ENCODE measurements around the gene CCDC137.

Gene CCDC137

DNA sequence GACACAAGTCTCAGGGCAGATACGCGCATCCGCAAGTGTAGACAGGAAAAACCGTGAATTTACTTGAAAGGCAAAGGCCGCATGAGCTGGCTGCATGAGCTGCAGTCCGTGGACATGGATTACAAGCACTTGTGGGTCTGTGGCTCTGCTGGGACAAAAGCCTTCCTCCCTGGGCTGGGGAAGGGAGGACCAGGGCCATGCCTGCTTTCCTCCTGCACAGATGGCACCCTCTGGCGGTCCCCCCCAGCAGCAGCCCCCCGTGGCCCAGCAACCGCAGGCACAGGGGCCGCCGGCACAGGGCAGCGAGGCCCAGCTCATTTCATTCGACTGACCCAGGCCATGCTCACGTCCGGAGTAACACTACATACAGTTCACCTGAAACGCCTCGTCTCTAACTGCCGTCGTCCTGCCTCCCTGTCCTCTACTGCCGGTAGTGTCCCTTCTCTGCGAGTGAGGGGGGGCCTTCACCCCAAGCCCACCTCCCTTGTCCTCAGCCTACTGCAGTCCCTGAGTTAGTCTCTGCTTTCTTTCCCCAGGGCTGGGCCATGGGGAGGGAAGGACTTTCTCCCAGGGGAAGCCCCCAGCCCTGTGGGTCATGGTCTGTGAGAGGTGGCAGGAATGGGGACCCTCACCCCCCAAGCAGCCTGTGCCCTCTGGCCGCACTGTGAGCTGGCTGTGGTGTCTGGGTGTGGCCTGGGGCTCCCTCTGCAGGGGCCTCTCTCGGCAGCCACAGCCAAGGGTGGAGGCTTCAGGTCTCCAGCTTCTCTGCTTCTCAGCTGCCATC is 34.9 kb downstream of the CCDC137 start:
- no peak for DNase-seq (ENCODE audit: low spot score)

DNA sequence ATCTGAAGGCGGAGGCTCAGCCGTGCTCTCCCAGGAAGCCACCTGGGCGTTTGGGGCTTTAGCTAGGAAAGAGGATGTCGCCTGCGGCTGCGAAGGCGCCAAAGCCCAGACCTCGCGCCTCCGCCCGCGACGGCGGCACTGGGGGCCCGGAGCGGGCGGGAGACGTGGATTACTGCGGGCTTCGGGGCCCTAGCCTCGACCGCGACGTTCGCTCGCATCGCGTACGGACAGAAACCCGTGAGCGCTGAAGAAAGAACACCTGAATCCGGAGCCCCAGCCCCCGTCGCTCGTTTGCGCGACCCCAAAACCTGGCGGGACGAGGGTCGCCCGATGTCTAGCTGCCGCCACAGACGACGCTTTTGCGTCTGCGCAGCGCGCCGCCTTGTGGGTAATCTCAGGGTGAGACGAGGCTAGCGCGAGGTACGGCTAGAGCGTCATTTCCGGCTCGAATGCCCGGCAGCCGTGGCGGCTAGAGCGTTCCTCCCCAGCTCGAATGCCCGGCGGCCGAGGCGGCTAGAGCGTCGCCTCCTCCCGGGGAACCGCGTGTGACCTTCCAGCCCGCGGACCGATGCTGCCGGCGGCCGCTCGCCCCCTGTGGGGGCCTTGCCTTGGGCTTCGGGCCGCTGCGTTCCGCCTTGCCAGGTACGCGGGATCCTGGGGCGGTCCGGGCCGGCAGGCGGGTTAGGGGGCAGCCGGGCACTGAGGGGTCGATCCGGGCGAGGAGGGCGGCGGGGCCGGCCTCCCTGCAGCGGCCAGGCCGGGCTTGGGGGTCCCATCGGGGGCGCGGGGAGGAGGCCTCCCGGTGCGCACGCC is 36.6 kb downstream of the CCDC137 start, which contains the start of gene MRPL12:
MRPL12 (plus strand) TSS at position 434 of the 813 bp plus-strand sequence; CDS start at position 569, 135 bp downstream.
- peak; percentile 93 for DNase-seq (ENCODE audit: low spot score)

DNA sequence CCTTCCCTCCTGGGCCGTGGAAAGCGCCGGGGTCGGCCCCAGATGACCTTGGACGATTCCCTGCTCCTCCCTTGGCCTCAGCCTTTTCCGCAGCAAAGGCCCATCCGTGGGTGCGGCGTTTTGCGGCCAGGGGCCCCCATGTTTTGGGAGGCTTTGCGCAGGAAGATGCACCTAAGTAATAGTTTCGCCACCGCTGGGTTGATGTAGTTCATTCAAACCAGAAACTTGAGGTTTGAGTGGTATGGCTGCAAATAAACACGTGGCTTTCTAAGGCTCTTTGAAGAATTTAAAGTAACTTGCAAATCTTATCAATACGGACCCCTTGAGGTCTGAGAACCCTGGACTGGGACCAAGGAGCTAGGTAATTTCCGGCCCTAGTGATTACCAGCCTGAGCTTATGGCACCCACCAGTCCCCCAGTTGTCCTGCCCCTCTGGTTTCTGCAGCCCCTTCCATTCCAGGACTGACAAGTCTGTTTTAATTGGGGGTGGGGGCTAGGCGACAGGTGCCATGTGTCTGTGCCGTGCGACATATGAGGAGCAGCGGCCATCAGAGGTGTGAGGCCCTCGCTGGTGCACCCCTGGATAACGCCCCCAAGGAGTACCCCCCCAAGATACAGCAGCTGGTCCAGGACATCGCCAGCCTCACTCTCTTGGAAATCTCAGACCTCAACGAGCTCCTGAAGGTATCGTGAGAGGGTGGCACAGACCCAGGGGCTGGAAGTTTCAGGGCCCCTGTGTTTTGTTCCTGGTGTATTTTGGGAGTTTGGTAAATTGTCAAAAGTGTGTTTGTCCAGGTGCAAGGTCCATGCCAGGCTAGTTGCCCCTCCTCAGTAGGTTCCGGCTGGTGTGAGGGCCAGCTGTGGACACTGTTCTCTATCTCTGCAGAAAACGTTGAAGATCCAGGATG is 37.5 kb downstream of the CCDC137 start:
- DNase-seq (ENCODE audit: low spot score), result no peak

DNA sequence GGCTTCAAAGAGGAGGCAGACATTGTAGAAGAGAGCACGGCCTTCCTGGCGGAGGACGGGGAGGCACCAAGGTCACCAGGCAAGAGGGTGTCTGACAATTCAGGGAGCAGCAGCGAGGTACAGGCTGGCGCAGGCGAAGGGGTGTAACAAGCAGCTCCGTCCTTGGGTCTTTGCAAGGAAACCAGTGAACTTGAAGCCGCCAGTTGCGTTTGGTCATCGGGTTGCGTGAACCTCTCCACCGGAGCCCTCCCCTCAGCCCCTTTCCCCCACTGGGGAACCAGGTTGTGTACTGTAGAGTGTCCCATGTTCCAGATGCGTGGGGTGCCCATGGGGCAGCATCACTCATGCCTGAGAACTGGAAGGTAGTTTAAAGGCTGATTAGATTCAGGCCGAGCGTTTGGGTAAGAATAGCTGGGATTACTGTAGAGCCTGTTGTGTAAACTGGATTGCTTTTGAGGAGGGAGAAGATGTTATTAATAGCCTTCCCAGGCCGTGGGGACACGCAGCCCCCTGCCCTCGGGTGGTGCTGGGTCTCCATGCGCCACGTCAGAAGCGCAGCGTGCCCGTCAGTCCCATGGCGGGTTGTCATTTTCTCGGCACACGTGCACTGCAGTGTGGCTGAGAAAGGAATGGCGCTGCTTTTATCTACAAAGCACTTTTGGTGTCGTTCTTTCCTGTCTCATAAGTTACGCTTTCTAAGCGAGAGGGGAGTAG is 39.1 kb downstream of the CCDC137 start:
- no peak for DNase-seq (ENCODE audit: low spot score)

DNA sequence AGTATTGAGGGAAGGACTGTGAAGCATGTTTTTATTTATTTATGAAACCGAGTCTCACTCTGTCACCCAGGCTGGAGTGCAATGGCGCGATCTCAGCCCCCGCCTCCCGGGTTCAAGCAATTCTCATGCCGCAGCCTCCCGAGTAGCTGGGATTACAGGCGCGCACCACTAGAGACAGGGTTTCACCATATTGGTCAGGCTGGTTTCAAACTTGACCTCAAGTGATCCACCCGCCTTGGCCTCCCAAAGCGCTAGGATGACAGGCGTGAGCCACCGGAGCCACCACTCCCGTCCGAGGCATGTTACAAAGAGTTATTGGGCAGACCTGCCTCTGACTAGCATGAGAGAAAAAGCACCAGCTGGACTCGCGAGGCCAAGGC is 39.7 kb downstream of the CCDC137 start:
- DNase-seq (ENCODE audit: low spot score), result no peak

DNA sequence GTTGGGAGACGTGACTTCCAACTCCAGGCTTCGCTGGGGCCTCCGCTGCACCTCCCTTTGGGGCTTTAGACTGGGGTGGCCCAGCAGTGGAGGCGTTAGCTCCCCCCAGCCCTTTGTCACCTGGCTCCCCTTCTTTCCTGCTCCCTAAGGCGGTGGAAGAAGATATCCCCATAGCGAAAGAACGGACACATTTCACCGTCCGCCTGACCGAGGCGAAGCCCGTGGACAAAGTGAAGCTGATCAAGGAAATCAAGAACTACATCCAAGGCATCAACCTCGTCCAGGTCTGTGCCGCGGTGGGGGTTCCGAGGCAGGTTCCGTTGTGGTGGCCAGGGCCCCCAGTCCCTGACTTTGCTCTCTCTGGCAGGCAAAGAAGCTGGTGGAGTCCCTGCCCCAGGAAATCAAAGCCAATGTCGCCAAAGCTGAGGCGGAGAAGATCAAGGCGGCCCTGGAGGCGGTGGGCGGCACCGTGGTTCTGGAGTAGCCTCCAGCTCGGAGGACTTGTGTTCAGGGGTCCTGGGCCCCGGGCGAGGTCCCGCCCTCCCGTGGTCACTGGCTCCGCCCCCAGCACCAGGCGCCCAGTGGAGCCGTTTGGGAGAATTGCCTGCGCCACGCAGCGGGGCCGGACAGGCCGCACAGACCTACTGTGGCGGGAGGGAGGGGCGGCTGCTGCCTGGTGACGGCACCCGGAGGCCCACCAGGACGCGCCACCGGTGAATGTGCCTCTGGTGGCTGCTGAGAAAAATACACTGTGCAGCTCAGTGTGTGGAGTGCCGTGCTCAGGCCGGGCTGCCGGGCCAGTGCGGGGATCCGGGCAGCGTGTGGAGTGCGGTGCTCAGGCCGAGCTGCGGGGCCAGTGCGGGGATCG is 40.5 kb downstream of the CCDC137 start:
- DNase-seq (ENCODE audit: low spot score), result no peak

DNA sequence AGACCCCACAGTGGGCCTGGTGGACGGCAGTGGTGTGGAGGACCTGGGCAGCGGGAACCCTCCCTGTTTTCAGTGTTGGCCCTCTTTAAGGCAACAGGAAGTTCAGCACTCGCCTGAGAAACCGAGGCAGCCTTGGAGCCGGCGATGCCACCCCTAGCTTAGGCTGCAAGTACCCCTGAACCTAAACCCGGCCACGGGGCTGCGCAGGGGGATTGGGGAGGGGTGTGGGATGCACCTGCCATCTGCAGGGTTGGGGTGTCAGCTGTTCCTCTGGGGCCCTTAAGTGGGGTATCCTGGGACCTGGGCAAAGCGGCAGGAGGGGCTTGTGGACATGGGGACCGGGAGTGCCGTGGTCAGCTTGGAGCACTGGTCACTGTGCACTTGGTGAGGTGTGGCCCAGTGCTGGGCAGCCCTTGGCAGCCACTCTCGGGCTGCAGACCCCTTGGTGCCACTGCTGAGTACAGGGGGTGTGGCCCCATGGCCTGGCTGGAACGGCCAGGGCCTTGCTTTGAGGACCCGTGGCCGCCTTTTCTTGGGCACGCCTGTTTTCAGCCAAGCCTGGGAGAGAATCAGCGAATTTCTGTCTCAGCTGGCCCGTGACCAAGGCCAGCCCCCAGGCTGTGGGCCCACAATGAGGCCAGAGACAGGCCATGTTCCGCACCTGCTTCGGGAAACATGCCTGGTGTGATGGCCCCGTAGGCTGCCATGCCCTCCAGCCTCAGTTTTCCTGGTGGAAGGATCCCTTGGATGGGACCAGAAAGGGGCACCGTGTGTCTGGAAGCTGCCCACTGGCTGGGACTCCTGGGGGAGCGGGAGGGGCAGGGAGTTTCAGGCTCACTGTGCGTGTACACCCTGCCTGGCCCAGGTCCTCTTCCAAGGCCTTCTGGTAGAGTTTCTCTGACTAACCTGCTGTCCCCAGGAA is 41.4 kb downstream of the CCDC137 start:
- no peak for DNase-seq (ENCODE audit: low spot score)

DNA sequence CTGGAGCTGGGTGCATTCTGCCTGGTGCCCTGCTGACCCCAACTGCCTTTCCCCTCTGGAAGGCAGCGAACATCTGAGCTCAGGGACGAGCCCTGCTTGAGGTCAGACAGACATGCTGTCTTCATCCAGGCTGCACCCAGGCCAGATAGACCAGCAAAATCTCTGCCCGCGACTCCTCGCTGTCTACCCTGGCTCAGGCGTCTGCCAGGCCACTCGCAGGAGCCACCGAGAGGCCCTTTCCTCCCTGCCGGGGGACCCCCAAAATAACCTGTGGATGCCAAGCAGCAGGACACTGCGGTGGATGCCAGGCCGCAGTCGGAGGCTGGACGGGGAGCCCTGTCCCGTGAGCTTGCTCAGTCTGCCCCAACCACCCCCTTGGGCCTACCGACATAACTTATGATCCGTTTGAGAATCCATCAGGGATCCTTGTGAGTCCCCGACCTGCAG is 42.2 kb downstream of the CCDC137 start:
- no peak for DNase-seq (ENCODE audit: low spot score)

DNA sequence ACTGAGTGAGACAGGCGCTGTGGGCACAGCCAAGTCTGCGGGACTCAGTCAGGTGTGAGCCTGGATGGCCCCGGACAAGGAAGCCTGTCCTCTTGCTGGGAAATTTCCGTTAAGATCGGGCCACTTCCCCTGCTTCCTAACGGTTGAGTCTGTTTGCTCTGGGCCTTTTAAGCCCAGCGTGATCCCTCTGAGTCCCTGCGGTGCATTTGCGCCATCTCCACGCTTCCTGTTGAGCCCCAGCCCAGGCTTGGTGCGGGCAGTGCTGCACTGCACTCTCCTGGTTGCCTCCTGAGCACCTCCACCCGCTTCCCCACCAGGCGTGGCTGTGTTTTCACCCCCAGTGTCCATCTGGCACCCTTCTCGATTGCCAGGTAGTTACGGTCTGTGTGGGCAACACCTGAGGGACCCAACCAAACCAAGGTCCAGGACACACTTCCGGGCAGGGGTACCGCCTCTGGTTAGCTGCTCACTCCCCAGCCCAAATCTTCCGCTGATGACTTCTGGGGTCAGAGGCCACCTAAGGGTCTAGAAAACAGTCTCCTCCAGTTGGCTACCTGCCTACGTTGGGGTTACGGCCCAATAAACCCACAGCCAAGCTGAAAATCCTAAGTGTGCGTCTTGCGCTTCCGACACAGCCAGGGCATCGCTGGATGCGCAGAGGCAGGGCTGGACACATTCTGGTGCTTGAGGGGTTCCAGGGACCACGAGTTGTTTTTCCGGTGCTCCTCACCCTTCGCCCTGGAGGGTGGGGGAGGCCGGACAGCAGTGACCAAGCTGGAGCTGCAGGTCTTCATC is 44.2 kb downstream of the CCDC137 start:
- no peak for DNase-seq (ENCODE audit: low spot score)

DNA sequence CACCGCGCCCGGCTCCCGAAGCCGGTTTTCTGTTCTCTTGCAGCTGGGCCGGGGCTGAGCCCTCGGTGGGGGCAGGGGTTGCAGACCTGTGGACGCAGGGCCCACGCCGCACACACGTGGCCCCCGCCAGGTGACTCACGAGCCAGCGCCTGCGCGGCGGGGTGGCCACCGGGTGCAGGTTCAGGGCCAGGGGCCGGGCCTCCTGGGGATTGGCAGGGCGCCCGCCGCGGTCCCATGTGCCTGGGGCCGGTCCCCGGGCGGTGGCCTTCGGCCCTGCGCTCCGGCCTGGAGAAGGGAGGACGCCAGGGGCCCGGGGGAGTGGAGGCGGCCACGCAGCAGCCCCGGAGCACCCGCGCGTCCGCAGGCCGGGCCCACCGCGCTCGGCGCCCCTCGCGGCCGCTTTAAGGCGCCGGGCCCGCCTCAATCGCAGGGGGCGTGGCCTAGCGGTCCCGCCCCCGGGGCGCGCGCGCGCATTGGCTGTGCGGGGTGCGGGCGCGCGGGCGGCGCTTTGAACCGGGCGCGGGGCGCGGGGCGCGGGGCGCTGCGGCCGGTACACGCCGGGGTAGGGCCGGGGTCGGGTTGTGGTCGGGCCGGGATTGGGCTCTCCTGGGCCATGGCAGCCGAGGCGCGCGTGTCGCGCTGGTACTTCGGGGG is 45.4 kb downstream of the CCDC137 start, which contains the start of gene SLC25A10:
SLC25A10 (plus strand) TSS at position 471 of the 654 bp plus-strand sequence; CDS start at position 614, 143 bp downstream.
- DNase-seq (ENCODE audit: low spot score), result peak; percentile 84

DNA sequence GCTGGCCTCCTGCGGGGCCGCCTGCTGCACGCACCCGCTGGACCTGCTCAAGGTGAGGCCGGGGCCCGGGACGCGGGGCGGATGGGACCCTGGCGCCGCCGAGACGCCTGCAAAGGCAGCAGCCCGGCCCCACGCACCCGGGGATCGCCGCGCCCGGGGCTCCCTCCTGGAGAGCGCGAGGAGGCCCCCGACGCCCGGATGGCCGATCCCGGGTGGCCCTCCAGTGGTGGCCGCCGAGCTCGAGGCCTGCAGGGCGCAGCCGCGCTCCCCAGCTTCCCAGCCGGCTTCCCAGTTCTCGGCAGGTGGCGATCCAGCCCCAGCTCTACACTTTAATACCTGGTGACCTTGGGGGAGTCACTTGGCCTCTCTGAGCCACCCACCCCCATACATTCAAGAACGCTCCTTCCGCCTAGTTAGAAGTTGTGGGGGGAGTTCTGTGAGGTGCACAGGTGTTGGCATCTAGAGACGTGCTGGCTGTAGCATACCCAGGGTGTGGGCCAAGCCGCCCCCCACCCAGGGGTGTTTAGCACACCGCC is 46.0 kb downstream of the CCDC137 start:
- DNase-seq (ENCODE audit: low spot score), result no peak

DNA sequence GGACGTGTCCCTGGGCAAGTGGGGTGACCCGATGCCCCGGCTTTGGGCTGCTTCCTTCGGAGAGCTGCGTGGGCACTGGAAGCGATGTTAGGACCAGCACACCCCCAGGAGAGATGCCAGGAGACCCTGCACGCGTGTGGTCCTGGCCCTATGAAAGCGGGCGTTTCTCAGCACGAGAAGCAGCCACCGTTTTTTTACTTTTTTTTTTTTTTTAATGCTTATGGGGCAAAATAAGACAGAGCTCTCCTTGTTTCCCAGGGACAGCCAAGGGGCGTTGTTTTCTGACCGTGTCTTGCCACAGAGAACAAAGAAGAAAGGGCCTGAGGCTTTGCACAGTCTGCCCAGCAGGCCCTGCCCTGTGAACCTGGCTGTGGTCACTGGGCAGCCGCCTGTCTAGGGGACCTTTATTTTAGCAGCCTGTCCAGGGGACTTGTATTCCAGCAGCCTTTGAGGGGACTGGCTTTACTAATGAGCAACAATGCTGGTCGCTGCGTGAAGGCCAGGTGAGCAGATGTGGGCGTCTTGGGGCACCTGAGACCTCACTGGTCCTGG is 46.5 kb downstream of the CCDC137 start:
- DNase-seq (ENCODE audit: low spot score), result no peak

DNA sequence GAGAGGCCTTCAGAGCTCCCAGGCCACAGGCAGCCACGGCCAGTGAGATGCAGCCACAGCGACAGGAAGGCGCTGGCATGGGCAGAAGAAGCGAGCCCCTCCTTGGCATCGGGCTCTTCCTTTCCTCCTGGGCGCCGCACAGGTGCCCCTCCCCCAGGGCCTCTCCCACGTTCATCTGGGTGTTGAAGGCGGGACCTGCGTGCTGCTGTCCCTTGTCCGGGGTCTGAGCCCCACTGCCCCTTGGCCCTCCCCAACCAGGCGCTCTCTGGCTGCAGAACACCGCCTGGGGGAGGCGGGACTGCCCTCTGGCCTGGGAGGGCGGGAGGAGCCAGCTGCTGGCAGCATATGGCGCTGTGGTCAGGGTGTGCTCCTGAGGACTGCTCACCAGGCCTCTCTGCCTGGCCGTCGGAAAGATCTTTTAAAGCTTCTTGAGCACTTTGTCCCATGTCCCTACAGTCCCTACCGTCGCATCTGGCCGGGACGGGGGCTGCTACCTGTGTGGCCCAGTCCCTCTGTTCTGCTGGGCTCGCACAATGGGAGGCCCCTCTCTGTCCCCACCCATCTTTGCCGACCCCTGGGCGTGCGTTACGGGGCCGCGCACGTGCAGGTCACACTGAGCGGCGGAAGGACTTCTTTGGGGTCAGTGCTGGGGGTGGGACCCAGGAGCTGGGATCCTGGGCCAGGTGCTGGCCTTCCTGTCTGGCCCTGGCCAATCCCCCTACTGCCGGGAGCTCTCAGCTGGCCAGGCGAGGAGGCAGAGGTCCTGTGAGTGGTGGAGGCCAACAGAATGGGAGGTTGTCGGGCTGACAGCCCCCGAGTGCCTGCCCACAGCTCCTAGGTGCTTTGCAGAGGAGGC is 47.2 kb downstream of the CCDC137 start:
- no peak for DNase-seq (ENCODE audit: low spot score)

DNA sequence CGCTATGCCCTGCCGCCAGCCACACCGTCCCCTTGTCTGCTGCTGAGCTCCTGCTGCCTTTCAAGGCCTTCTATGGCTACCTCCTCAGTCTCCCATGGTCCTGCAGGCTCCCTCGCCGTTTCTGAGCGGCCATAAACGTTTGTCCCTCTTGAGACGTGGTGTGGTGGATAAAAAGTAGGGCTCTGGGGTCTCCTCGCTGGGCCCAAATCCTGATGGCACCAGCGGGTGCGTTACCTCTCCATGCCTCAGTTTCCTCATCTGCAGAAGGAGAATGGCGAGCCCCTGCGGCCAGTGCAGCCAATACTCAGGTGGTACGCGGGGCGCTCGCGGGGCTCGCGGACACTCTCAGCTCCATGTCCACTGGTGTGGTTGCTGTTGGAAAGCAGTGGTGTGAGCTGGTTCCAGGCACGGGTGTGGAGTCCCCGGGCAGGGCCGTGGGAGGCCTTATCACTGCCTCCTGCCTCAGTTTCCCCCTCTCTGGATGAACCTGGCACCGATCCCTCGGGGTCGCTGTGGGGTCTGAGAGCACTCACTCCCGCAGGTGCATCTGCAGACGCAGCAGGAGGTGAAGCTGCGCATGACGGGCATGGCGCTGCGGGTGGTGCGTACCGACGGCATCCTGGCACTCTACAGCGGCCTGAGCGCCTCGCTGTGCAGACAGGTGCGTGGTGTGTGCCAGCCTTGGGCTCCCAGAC is 48.0 kb downstream of the CCDC137 start:
- no peak for DNase-seq (ENCODE audit: low spot score)

DNA sequence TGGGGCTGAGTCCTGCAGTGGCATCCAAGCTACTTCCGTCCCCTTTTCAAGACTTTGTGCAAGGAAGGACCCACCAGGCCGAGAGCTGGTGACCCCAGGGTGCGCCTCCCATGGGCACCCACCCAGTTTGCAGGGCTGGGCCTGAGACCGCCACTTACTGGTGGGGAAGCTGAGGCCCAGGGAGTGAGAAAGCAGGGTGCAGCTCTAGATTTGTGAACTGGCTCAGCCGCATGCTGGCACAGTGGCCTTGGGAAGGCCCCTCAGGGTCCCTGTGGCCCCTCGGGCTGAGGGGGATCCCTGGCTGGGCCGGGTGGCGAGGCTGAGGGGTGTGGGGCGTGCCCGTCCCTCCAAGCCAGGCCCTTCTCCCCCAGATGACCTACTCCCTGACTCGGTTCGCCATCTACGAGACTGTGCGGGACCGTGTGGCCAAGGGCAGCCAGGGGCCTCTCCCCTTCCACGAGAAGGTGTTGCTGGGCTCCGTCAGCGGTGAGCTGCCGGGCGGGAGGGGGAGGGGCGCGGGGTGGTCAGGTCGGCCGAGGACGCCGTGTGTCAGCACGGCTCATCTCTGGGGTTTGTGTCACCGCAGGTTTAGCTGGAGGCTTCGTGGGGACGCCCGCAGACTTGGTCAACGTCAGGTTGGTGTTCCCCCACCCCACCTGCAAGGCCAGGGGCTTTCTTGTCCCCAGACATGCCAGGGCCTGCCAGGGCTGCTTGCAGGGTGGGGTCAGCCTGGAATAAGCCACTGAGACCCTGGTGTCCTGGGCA is 48.8 kb downstream of the CCDC137 start:
- DNase-seq (ENCODE audit: low spot score), result no peak
